H1 (cell line): ENCODE measurements around the gene APAF1. TPM values are rescaled to one million over a fixed set of nuclear protein-coding genes. Genes with fewer than 3 reads are reported as not detected.

Source experiments
- CTCF ChIA-PET: fragments of 300-600 bp; sonication (Branson Sonifier 250); formaldehyde crosslinking; loops from one replicate; lab custom pipeline; 2021; ENCODE audit not compliant: partially characterized antibody; lab: Charles Lee
- POLR2A ChIA-PET: fragments of 300-600 bp; sonication (Branson Sonifier 250); formaldehyde crosslinking; loops from one replicate; lab custom pipeline; 2021; ENCODE audit warnings: inconsistent platforms; ENCODE audit not compliant: partially characterized antibody; lab: Charles Lee
- DNase-seq, 2 experiments: peaks; one replicate each; pipeline versions ENCODE4 v3.0.0 to v3.0.0-alpha.2; 2010 to 2022; ENCODE audit warnings: low spot score in 2 of 2, low read depth in 1 of 2, mixed read lengths in 1 of 2
- FAIRE-seq: peaks from 2 replicates; lab custom pipeline; 2011; peaks lifted over from hg19 to GRCh38; lab: Jason Lieb, UNC
- H2AFZ ChIP-seq: 2 replicates; pipeline ENCODE4 v1.8.1; 2012; ENCODE audit warnings: low read length, inconsistent platforms
- H2AK5ac ChIP-seq: 2 replicates; pipeline ENCODE4 v1.6.1; 2013; ENCODE audit warnings: low read depth, low read length
- H2BK120ac ChIP-seq: replicated peaks from 2 replicates; pipeline ENCODE3; 2013; ENCODE audit warnings: low read depth, low read length, inconsistent platforms
- H2BK12ac ChIP-seq: 2 replicates; pipeline ENCODE4 v1.6.1; 2013; ENCODE audit warnings: low read depth, low read length
- H2BK15ac ChIP-seq: 2 replicates; pipeline ENCODE4 v1.6.1; 2013; ENCODE audit warnings: low read length
- H2BK20ac ChIP-seq: 2 replicates; pipeline ENCODE4 v1.6.1; 2013; ENCODE audit warnings: low read length
- H2BK5ac ChIP-seq: 2 replicates; pipeline ENCODE4 v1.6.1; 2013; ENCODE audit warnings: low read depth, low read length
- H3K14ac ChIP-seq: 2 replicates; pipeline ENCODE4 v1.6.1; 2013; ENCODE audit warnings: inconsistent platforms; ENCODE audit not compliant: insufficient read length
- H3K18ac ChIP-seq: 2 replicates; pipeline ENCODE4 v1.6.1; 2013; ENCODE audit warnings: low read length; ENCODE audit errors: extremely low read depth
- H3K23ac ChIP-seq: 2 replicates; pipeline ENCODE4 v1.6.1; 2013; ENCODE audit warnings: inconsistent platforms; ENCODE audit not compliant: insufficient read length
- H3K23me2 ChIP-seq: 2 replicates; pipeline ENCODE4 v1.6.1; 2013; ENCODE audit warnings: low read depth, low read length
- H3K27ac ChIP-seq: 2 replicates; pipeline ENCODE4 v1.6.1; 2011; ENCODE audit warnings: low read depth, low read length, inconsistent platforms
- H3K27me3 ChIP-seq, 4 experiments: replicated peaks in 1 of 4; 1 replicate in 1 of 4; 2 replicates in 3 of 4; pipeline versions ENCODE4 v1.6.1 to v1.8.1; 2011 to 2013; ENCODE audit warnings: low read length in 3 of 4, mild to moderate bottlenecking in 3 of 4, inconsistent platforms in 2 of 4, mixed read lengths in 2 of 4, moderate library complexity in 1 of 4; ENCODE audit not compliant: control insufficient read depth in 3 of 4, insufficient read depth in 3 of 4; ENCODE audit errors: extremely low read depth in 1 of 4
- H3K36me3 ChIP-seq, 4 experiments: 2 replicates each; pipeline versions ENCODE4 v1.6.1 to v1.8.1; 2011 to 2013; ENCODE audit warnings: mild to moderate bottlenecking in 4 of 4, low read length in 3 of 4, moderate library complexity in 2 of 4, control low read depth in 1 of 4, inconsistent platforms in 1 of 4; ENCODE audit not compliant: insufficient read depth in 4 of 4, control insufficient read depth in 2 of 4
- H3K4ac ChIP-seq: replicated peaks from 2 replicates; pipeline ENCODE3; 2013; ENCODE audit warnings: low read length, low read depth, mixed read lengths, inconsistent platforms; ENCODE audit not compliant: insufficient read length
- H3K4me1 ChIP-seq, 4 experiments: replicated peaks in 1 of 4; 1 replicate in 1 of 4; 2 replicates in 3 of 4; pipeline versions ENCODE4 v1.6.1 to v1.8.1; 2011 to 2013; ENCODE audit warnings: low read length in 3 of 4, inconsistent platforms in 2 of 4, mixed read lengths in 1 of 4; ENCODE audit not compliant: insufficient read depth in 4 of 4, control insufficient read depth in 3 of 4
- H3K4me2 ChIP-seq, 2 experiments: 2 replicates each; pipeline versions ENCODE4 v1.6.1 to v1.8.1; 2011 to 2013; ENCODE audit warnings: low read depth in 2 of 2, low read length in 2 of 2, control low read depth in 1 of 2, inconsistent platforms in 1 of 2, mild to moderate bottlenecking in 1 of 2; ENCODE audit not compliant: insufficient read depth in 1 of 2
- H3K4me3 ChIP-seq, 4 experiments: fragments of 200-600, 300-600 bp in 1 of 4; sonication (generic), shearing (Covaris generic), sonication (Bioruptor Twin) in 1 of 4; 2 replicates each; pipeline versions ENCODE4 v1.5.1 to v1.8.1; 2011 to 2016; ENCODE audit warnings: low read length in 4 of 4, low read depth in 3 of 4, control low read depth in 2 of 4, inconsistent platforms in 2 of 4, mild to moderate bottlenecking in 2 of 4, mixed read lengths in 1 of 4, moderate library complexity in 1 of 4; ENCODE audit not compliant: insufficient read depth in 2 of 4; ENCODE audit errors: extremely low read depth in 1 of 4
- H3K56ac ChIP-seq: replicated peaks from 2 replicates; pipeline ENCODE3; 2013; ENCODE audit warnings: low read depth, mild to moderate bottlenecking, mixed read lengths, low read length, inconsistent platforms; ENCODE audit not compliant: insufficient read length
- H3K79me1 ChIP-seq: 2 replicates; pipeline ENCODE4 v1.6.1; 2013; ENCODE audit warnings: low read depth, low read length, control low read depth
- H3K79me2 ChIP-seq, 2 experiments: 2 replicates each; pipeline versions ENCODE4 v1.6.1 to v1.8.1; 2012 to 2013; ENCODE audit warnings: low read length in 2 of 2, mild to moderate bottlenecking in 2 of 2, inconsistent platforms in 1 of 2; ENCODE audit not compliant: insufficient read depth in 2 of 2, control insufficient read depth in 1 of 2
- H3K9ac ChIP-seq, 4 experiments: replicated peaks in 1 of 4; 1 replicate in 1 of 4; 2 replicates in 3 of 4; pipeline versions ENCODE4 v1.6.1 to v1.8.1; 2011 to 2013; ENCODE audit warnings: low read depth in 3 of 4, low read length in 3 of 4, control low read depth in 2 of 4, mild to moderate bottlenecking in 2 of 4, moderate library complexity in 2 of 4, inconsistent platforms in 1 of 4; ENCODE audit errors: extremely low read depth in 1 of 4
- H3K9me3 ChIP-seq, 2 experiments: 2 replicates each; pipeline versions ENCODE4 v1.6.1 to v1.8.1; 2012 to 2013; ENCODE audit warnings: mild to moderate bottlenecking in 2 of 2, moderate library complexity in 2 of 2, control low read depth in 1 of 2, inconsistent platforms in 1 of 2, low read depth in 1 of 2, low read length in 1 of 2, mixed read lengths in 1 of 2; ENCODE audit not compliant: insufficient read depth in 2 of 2
- H4K20me1 ChIP-seq, 2 experiments: replicated peaks in 1 of 2; 2 replicates each; pipeline versions ENCODE3 to v1.8.1; 2011 to 2013; ENCODE audit warnings: inconsistent platforms in 2 of 2, low read length in 2 of 2, mild to moderate bottlenecking in 1 of 2; ENCODE audit not compliant: insufficient read depth in 2 of 2, control insufficient read depth in 1 of 2
- H4K5ac ChIP-seq: 2 replicates; pipeline ENCODE4 v1.6.1; 2013; ENCODE audit warnings: low read length, low read depth, mixed read lengths, inconsistent platforms; ENCODE audit not compliant: insufficient read length
- H4K8ac ChIP-seq: 2 replicates; pipeline ENCODE4 v1.8.0; 2013; ENCODE audit warnings: mild to moderate bottlenecking, moderate library complexity, low read length, inconsistent platforms; ENCODE audit not compliant: insufficient read depth; ENCODE audit errors: extremely low read depth
- H4K91ac ChIP-seq: replicated peaks from 2 replicates; pipeline ENCODE3; 2013; ENCODE audit warnings: low read length, mixed read lengths, inconsistent platforms; ENCODE audit not compliant: insufficient read length
- BACH1 ChIP-seq: IDR thresholded peaks from 2 replicates; pipeline ENCODE4 v1.6.1; 2012; ENCODE audit warnings: low read length, improper control_type of control experiment
- BCL11A ChIP-seq, 2 experiments: IDR thresholded peaks; one replicate each; pipeline ENCODE4 v1.6.1; 2011; ENCODE audit warnings: low read depth in 2 of 2, low read length in 2 of 2, mild to moderate bottlenecking in 2 of 2
- CEBPB ChIP-seq: IDR thresholded peaks from 2 replicates; pipeline ENCODE4 v1.6.1; 2012; ENCODE audit warnings: low read depth, low read length
- CTBP2 ChIP-seq: IDR thresholded peaks from 2 replicates; pipeline ENCODE4 v1.7.0; 2011; ENCODE audit warnings: borderline replicate concordance, mild to moderate bottlenecking, moderate library complexity, mixed read lengths, low read length; ENCODE audit not compliant: insufficient read depth, insufficient read length
- FOSL1 ChIP-seq: IDR thresholded peaks from 2 replicates; pipeline ENCODE4 v1.6.1; 2011; ENCODE audit warnings: mild to moderate bottlenecking, low read depth, low read length, moderate library complexity; ENCODE audit not compliant: insufficient read depth
- JUND ChIP-seq: IDR thresholded peaks from 2 replicates; pipeline ENCODE4 v1.6.1; 2011; ENCODE audit warnings: mild to moderate bottlenecking, improper control_type of control experiment, low read length
- KDM5A ChIP-seq: fragments of 200-600 bp; IDR thresholded peaks from 2 replicates; pipeline ENCODE4 v1.7.1; 2012; ENCODE audit warnings: mild to moderate bottlenecking, low read length, inconsistent platforms, mixed read lengths
- POU5F1 ChIP-seq: IDR thresholded peaks from 2 replicates; pipeline ENCODE4 v1.6.1; 2011; ENCODE audit warnings: low read depth, mild to moderate bottlenecking, low read length, moderate library complexity
- RFX5 ChIP-seq: IDR thresholded peaks from 2 replicates; pipeline ENCODE4 v1.6.1; 2011; ENCODE audit warnings: low read depth, low read length, improper control_type of control experiment, borderline replicate concordance
- RNF2 ChIP-seq: fragments of 200-900, 300-1000 bp; sonication (generic); IDR thresholded peaks from 2 replicates; pipeline ENCODE4 v1.7.1; 2016; ENCODE audit warnings: borderline replicate concordance, low read depth, mild to moderate bottlenecking, antibody characterized with exemption, low read length; ENCODE audit not compliant: poor library complexity, severe bottlenecking; ENCODE audit errors: missing control alignments
- SIN3A ChIP-seq, 2 experiments: IDR thresholded peaks in 1 of 2; conservative IDR thresholded peaks in 1 of 2; 2 replicates each; pipeline ENCODE4 v1.6.1; 2011 to 2012; ENCODE audit warnings: low read length in 2 of 2, improper control_type of control experiment in 1 of 2, low read depth in 1 of 2, mild to moderate bottlenecking in 1 of 2
- SP1 ChIP-seq: IDR thresholded peaks from 2 replicates; pipeline ENCODE4 v1.6.1; 2011; ENCODE audit warnings: low read depth, low read length
- SP2 ChIP-seq: IDR thresholded peaks from 2 replicates; pipeline ENCODE4 v1.6.1; 2012; ENCODE audit warnings: mild to moderate bottlenecking, low read length, inconsistent platforms
- SP4 ChIP-seq: IDR thresholded peaks from 2 replicates; pipeline ENCODE4 v1.6.1; 2012; ENCODE audit warnings: low read length, inconsistent platforms
- TAF7 ChIP-seq: optimal IDR thresholded peaks from 2 replicates; pipeline ENCODE3; 2011; ENCODE audit warnings: low read depth, mild to moderate bottlenecking, inconsistent platforms, low read length, moderate library complexity, borderline replicate concordance
- TEAD4 ChIP-seq: IDR thresholded peaks from 2 replicates; pipeline ENCODE4 v1.6.1; 2012; ENCODE audit warnings: low read depth, low read length, inconsistent platforms, mixed read lengths
- polyA plus RNA-seq, 7 experiments: library from polyadenylated mRNA; depleted of rRNA in 3 of 7; stranded (reverse) in 5 of 7; unstranded in 2 of 7; fragments of >200 nt in 5 of 7; fragments of 200-250 nt in 2 of 7; gene quantifications; 1 replicate in 5 of 7; 2 replicates in 1 of 7; 4 replicates in 1 of 7; pipeline versions ENCODE4 v1.2.1 to v1.2.3, GENCODE V29; 2011 to 2013; ENCODE audit warnings: missing spikeins in 2 of 7, mixed read lengths in 2 of 7
- total RNA-seq: library from RNA; stranded (reverse); fragmentation: NEBNext Ultra II Directional; extraction: Animal tissue kit (Norgen Biotek cat#: 25700); gene quantifications from 2 replicates; pipeline ENCODE4 v1.2.1, GENCODE V29; 2021

The APAF1 gene
- total and polyA plus RNA-seq, 2 of the 8 experiments (the other 6 are each of a cell fraction or from before 2014, with no cell fraction given): 4.7 to 22.6 TPM

DNA sequence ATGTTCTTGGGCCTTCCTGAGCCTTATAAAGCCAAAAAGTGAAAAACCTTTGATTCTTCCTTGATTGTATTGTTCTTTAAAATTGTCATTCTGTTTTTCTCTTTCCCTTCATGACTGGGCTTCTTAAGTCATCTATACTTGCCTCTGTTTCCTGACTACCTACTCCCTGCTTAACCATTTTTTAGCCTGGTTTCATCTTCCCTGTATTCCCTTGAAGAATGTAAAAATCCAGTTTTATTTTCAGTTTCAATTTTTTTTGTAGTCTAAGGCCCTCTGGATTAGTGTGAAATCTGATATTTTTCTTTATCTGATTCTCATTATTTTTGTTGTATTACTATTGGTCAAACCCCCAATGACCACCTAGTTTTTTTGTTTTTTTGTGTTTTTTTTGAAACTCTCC, 46.3 kb downstream of the APAF1 start:
- POLR2A ChIA-PET: no interaction called here
- TF ChIP-seq TEAD4: no peak
- TF ChIP-seq BACH1: no peak
- no peak for TF ChIP-seq SP4
- TF ChIP-seq TAF7: no peak
- TF ChIP-seq CTBP2: no peak
- no peak for TF ChIP-seq SP2
- TF ChIP-seq RFX5: no peak
- TF ChIP-seq FOSL1: no peak
- no peak for TF ChIP-seq BCL11A (IDR thresholded peaks at IDR 0.05; ENCODE audit: low read depth in 2 of 2, low read length in 2 of 2)
- TF ChIP-seq JUND: no peak
- no peak for TF ChIP-seq POU5F1
- no peak for TF ChIP-seq SP1
- TF ChIP-seq CEBPB: no peak
- no peak for TF ChIP-seq RNF2
- TF ChIP-seq SIN3A (conservative IDR thresholded peaks at IDR 0.05 in 1 of 2, IDR thresholded peaks at IDR 0.05 in 1 of 2; ENCODE audit: low read depth in 1 of 2, low read length in 2 of 2): no peak
- no peak for TF ChIP-seq KDM5A

More for the DNA sequence above, 46.3 kb downstream of the APAF1 start:
- no peaks in the 10 kb centered on the region for H4K20me1 ChIP-seq
- no peak overlapping the region for H2BK120ac ChIP-seq
- no peak for DNase-seq
- no peaks in the 10 kb centered on the region for H3K79me1 ChIP-seq
- H3K23ac ChIP-seq: no peak overlapping the region
- H3K4me1 ChIP-seq: peaks cover 2 to 8% (median 2%) of the 10 kb centered on the region in 4 experiments; a peak in 3 of 7 replicates
- no peak overlapping the region for H3K14ac ChIP-seq
- no peak overlapping the region for H2BK5ac ChIP-seq
- no peak overlapping the region for H4K91ac ChIP-seq
- no peaks in the 10 kb centered on the region for H3K9me3 ChIP-seq
- H4K8ac ChIP-seq: no peak overlapping the region
- no peaks in the 10 kb centered on the region for H3K36me3 ChIP-seq
- H4K5ac ChIP-seq: no peak overlapping the region
- H3K4me2 ChIP-seq: no peak overlapping the region
- no peak overlapping the region for H2BK15ac ChIP-seq
- H3K23me2 ChIP-seq: 0 out of 2 replicates have a peak, but pooled peaks cover 2% of the 10 kb centered on the region
- H2BK20ac ChIP-seq: no peak overlapping the region
- H2BK12ac ChIP-seq: no peak overlapping the region
- H3K79me2 ChIP-seq: no peaks in the 10 kb centered on the region
- H2AK5ac ChIP-seq: no peak overlapping the region
- CTCF ChIA-PET: interaction anchor here (0.7 to 0.9 kb wide), 3 partner anchors 52 to 249 kb away, joined by 3 read pairs; no protein-coding TSS in a partner anchor
- no peaks in the 10 kb centered on the region for H3K27me3 ChIP-seq
- H3K18ac ChIP-seq: no peak overlapping the region
- H3K56ac ChIP-seq: no peak overlapping the region
- H3K4ac ChIP-seq: no peak overlapping the region
- no peak overlapping the region for H3K27ac ChIP-seq
- no peak for FAIRE-seq
- H2AFZ ChIP-seq: no peak overlapping the region
- no peak overlapping the region for H3K9ac ChIP-seq
- no peak overlapping the region for H3K4me3 ChIP-seq
